DMS79 treated with DMSO at 0.1 percent for 48 hours (cell line): ENCODE measurements around the gene PCDHGA9.
"Not testable (repeated sequence)": the region's sequence is repeated elsewhere in the genome, so short reads cannot be mapped to it uniquely, and the experiment has no call there.

Experiments
- DNase-seq: peaks from one replicate; lab custom pipeline; 2025; lab: John Stamatoyannopoulos, UW

Gene PCDHGA9

GRCh38 chr5:141402553-141403243 is at the start of gene PCDHGA9:
PCDHGA9 (plus strand) TSS chr5:141402778; CDS start chr5:141402953, 175 bp downstream.
- no peak for DNase-seq

DNA sequence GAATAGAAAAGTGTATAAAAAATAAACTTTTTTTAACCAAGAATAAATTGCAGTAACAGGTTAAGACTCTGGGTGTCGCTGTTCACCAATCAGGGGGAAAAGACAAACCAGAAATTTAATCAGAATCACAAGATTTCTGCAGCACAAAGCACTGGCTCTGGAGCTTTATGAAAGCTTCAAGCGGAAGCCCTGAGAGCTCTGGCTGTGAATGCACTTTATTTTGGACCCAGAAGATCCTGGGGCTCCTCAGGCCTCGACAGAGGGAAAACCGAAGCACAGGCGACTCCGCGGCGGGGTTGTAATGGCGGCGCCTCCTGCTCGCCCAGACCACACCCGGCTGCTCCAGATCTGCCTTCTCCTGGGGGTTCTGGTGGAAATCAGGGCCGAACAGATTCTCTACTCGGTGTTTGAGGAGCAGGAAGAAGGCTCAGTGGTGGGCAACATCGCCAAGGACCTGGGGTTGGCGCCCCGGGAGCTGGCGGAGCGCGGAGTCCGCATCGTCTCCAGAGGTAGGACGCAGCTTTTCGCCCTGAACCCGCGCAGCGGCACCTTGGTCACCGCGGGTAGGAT is 47.6 kb upstream of the PCDHGA9 start, which contains the start of gene PCDHGA4:
Gene PCDHGA4 (plus strand): TSS at position 122 of the 570 bp plus-strand sequence. CDS start 87 bp downstream, at position 209.
- no peak for DNase-seq

- no peak for DNase-seq
Observed at GRCh38 chr5:141355641-141356040, 46.9 kb upstream of the PCDHGA9 start.

GRCh38 chr5:141356133-141356532 is 46.4 kb upstream of the PCDHGA9 start:
- DNase-seq = no peak

GRCh38 chr5:141356950-141357349 is 45.6 kb upstream of the PCDHGA9 start:
- DNase-seq = no peak

DNA sequence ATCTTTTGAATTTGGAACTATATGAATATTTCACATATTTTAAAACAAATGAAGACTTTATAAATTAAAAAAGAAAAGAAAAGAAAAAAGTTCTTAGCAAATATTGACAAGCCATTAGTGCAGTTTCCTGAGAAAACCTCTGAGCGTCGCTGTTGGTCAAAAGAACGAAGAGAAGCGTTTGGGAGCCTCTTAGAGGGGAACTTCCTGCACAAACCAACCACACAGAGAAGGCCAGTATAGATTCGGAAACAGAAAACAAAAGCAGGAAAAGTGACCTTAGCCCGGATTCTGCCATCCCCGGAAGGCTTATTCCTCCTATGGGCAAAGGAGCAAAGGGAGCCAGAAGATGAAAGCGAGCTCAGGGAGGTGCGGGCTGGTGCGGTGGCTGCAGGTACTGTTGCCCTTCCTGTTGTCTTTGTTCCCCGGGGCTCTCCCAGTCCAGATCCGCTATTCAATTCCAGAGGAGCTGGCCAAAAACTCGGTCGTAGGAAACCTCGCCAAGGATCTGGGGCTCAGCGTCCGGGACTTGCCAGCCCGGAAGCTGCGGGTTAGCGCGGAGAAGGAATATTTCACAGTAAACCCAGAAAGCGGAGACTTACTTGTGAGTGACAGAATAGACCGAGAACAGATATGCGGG is 42.7 kb upstream of the PCDHGA9 start, which contains the start of gene PCDHGB2:
Gene PCDHGB2 (plus strand): TSS at position 205 of the 637 bp plus-strand sequence. CDS start 142 bp downstream, at position 347.
- DNase-seq = no peak

GRCh38 chr5:141360685-141361084 is 41.9 kb upstream of the PCDHGA9 start:
- DNase-seq = no peak

- no peak for DNase-seq
Observed at GRCh38 chr5:141362719-141363118, 39.9 kb upstream of the PCDHGA9 start.

GRCh38 chr5:141363952-141364660 is 38.5 kb upstream of the PCDHGA9 start, which contains the start of gene PCDHGA5:
PCDHGA5 (plus strand) TSS chr5:141364162; CDS start chr5:141364331, 169 bp downstream.
- no peak for DNase-seq

DNA sequence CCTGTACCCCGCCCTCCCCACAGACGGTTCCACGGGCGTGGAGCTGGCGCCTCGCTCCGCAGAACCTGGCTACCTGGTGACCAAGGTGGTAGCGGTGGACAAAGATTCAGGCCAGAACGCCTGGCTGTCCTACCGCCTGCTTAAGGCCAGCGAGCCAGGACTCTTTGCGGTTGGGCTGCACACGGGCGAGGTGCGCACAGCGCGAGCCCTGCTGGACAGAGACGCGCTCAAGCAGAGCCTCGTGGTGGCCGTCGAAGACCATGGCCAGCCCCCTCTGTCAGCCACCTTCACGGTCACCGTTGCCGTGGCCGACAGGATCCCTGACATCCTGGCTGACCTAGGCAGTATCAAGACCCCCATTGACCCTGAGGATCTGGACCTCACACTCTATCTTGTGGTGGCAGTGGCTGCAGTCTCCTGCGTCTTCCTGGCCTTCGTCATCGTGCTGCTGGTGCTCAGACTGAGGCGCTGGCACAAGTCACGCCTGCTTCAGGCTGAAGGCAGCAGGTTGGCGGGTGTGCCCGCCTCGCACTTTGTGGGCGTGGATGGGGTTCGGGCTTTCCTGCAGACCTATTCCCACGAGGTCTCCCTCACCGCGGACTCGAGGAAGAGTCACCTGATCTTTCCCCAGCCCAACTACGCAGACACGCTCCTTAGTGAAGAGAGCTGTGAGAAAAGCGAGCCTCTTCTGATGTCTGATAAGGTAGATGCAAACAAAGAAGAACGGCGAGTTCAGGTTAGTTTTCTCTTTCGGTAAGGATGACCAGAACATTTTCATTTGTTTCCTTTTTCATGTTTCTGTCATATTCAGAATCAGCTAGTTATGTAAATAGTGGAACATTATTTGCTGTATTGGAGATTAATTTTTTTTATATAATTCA is 36.3 kb upstream of the PCDHGA9 start:
- DNase-seq = no peak

- no peak for DNase-seq
Observed at GRCh38 chr5:141369994-141370848, 32.4 kb upstream of the PCDHGA9 start, which contains the start of gene PCDHGB3. PCDHGB3 (plus strand) TSS chr5:141370242; CDS start chr5:141370395, 153 bp downstream.

DNA sequence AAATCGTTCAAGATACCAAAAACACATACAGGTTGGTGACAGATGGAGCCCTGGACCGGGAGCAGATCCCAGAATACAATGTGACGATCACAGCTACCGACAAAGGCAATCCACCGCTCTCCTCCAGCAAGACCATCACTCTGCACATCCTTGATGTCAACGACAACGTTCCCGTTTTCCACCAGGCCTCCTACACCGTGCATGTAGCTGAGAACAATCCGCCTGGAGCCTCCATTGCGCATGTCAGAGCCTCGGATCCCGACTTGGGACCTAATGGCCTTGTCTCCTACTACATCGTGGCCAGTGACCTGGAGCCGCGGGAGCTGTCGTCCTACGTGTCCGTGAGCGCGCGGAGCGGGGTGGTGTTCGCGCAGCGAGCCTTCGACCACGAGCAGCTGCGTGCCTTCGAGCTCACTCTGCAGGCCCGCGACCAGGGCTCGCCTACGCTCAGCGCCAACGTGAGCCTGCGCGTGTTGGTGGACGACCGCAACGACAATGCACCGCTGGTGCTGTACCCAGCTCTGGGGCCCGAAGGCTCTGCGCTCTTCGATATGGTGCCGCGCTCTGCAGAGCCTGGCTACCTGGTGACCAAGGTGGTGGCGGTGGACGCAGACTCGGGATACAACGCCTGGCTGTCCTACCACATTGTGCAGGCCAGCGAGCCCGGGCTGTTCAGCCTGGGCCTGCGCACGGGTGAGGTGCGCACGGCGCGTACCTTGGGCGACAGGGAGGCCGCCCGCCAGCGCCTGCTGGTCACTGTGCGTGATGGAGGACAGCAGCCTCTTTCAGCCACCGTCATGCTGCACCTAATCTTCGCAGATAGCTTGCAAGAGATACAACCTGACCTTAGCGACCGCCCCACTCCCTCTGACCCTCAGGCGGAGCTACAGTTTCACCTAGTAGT is 30.8 kb upstream of the PCDHGA9 start:
- DNase-seq = no peak

- DNase-seq = no peak
Observed at GRCh38 chr5:141373673-141374317, 28.8 kb upstream of the PCDHGA9 start, which contains the start of gene PCDHGA6. PCDHGA6 (plus strand) TSS chr5:141373891; CDS start chr5:141374084, 193 bp downstream.

DNA sequence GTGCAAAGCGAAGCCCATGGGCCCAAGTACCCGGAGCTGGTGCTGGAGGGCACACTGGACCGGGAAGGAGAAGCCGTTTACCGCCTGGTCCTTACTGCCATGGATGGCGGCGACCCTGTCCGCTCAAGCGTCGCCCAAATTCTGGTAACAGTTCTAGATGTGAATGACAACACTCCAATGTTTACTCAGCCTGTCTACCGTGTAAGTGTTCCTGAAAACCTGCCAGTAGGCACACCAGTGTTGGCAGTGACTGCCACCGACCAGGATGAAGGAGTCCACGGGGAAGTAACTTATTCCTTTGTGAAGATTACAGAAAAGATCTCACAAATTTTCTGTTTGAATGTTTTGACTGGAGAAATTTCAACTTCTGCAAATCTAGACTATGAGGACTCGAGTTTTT is 28.0 kb upstream of the PCDHGA9 start:
- no peak for DNase-seq

DNA sequence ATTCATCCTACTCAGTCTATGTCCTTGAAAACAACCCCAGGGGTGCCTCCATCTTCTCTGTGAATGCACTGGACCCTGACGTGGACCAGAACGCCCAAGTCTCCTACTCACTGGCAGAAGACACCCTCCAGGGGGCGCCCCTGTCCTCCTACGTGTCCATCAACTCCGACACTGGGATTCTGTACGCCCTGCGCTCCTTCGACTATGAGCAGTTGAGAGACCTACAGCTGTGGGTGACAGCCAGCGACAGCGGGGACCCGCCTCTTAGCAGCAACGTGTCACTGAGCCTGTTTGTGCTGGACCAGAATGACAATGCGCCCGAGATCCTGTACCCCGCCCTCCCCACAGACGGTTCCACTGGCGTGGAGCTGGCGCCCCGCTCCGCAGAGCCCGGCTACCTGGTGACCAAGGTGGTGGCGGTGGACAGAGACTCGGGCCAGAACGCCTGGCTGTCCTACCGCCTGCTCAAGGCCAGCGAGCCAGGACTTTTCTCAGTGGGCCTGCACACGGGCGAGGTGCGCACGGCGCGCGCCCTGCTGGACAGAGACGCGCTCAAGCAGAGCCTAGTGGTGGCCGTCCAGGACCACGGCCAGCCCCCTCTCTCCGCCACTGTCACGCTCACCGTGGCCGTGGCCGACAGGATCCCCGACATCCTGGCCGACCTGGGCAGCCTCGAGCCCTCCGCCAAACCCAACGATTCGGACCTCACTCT is 27.0 kb upstream of the PCDHGA9 start:
- DNase-seq = not testable (repeated sequence)

GRCh38 chr5:141382469-141383294 is 19.9 kb upstream of the PCDHGA9 start, which contains the start of gene PCDHGA7:
PCDHGA7 (plus strand) TSS chr5:141382742; CDS start chr5:141382900, 158 bp downstream.
- DNase-seq = no peak

DNA sequence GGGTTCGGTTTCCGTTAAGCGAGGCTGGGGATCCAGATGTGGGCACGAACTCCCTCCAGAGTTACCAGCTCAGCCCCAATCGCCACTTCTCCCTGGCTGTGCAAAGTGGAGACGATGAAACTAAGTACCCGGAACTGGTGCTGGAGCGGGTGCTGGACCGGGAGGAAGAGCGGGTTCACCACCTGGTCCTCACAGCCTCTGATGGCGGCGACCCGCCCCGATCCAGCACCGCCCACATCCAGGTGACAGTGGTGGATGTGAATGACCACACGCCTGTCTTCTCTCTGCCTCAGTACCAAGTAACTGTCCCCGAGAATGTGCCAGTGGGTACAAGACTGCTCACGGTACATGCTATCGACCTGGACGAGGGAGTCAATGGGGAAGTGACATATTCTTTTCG is 19.2 kb upstream of the PCDHGA9 start:
- DNase-seq = no peak
